ENCODE measurements around the gene KIF3B.
"Not testable (repeated sequence)": the region's sequence is repeated elsewhere in the genome, so short reads cannot be mapped to it uniquely, and the experiment has no call there.

KIF3B gene

GRCh38 chr20:32277361-32278198, at the start of gene KIF3B:
Gene KIF3B, plus strand, starts transcription at chr20:32277651. Its CDS starts 32,127 bp downstream, at chr20:32309778.
- DNase-seq = peak; percentile 97

GRCh38 chr20:32227744-32228688, 49.4 kb upstream of the KIF3B start:
- no peak for DNase-seq

GRCh38 chr20:32229251-32229747, 48.2 kb upstream of the KIF3B start:
- no peak for DNase-seq

- no peak for DNase-seq
These were observed 46.7 kb upstream of the KIF3B start for GRCh38 chr20:32230707-32231106.

GRCh38 chr20:32231245-32231644, 46.2 kb upstream of the KIF3B start:
- no peak for DNase-seq

GRCh38 chr20:32231847-32232246, 45.6 kb upstream of the KIF3B start:
- no peak for DNase-seq

- DNase-seq = no peak
These were observed 45.0 kb upstream of the KIF3B start for GRCh38 chr20:32232326-32232886.

GRCh38 chr20:32233286-32233685, 44.2 kb upstream of the KIF3B start:
- no peak for DNase-seq

- no peak for DNase-seq
These were observed 43.2 kb upstream of the KIF3B start for GRCh38 chr20:32234135-32234808.

GRCh38 chr20:32235331-32236047, 42.0 kb upstream of the KIF3B start:
- DNase-seq = no peak

- no peak for DNase-seq
These were observed 41.4 kb upstream of the KIF3B start for GRCh38 chr20:32236048-32236533.

GRCh38 chr20:32236819-32237218, 40.6 kb upstream of the KIF3B start:
- DNase-seq = no peak

- DNase-seq = no peak
These were observed 40.0 kb upstream of the KIF3B start for GRCh38 chr20:32237419-32237818.

- no peak for DNase-seq
These were observed 38.7 kb upstream of the KIF3B start for GRCh38 chr20:32238483-32239425.

- peak; percentile 60 for DNase-seq
These were observed 37.2 kb upstream of the KIF3B start for GRCh38 chr20:32240205-32240604.

GRCh38 chr20:32241807-32242206, 35.6 kb upstream of the KIF3B start:
- DNase-seq = no peak

- DNase-seq = no peak
These were observed 33.2 kb upstream of the KIF3B start for GRCh38 chr20:32244150-32244823.

GRCh38 chr20:32244959-32245358, 32.5 kb upstream of the KIF3B start:
- peak; percentile 41 for DNase-seq

- DNase-seq = not testable (repeated sequence)
These were observed 31.2 kb upstream of the KIF3B start for GRCh38 chr20:32246208-32246607.

- no peak for DNase-seq
These were observed 29.4 kb upstream of the KIF3B start for GRCh38 chr20:32248043-32248442.

All from DMS53 (cell line).